Fibroblast of the aortic adventitia (primary cell): ENCODE results near the gene GPR183. TPM values are rescaled to one million over a fixed set of nuclear protein-coding genes. Genes with fewer than 3 reads are reported as not detected.

Source experiments
- DNase-seq: peaks from one replicate; pipeline ENCODE4 v3.0.0-alpha.2; 2010; ENCODE audit warnings: low read depth
- H3K4me3 ChIP-seq: 2 replicates; pipeline ENCODE4 v1.5.1; 2011; ENCODE audit warnings: low read depth, mild to moderate bottlenecking, control low read depth, low read length, moderate library complexity
- total RNA-seq: library from RNA; depleted of rRNA; stranded (reverse); fragments of >200 nt; gene quantifications from 2 replicates; pipeline ENCODE4 v1.2.3, GENCODE V29; 2012; ENCODE audit warnings: low replicate concordance
- TF ChIP-seq, protein P1 (sequence below): IDR thresholded peaks from 2 replicates; pipeline ENCODE4 v1.5.1; 2011; ENCODE audit warnings: mild to moderate bottlenecking, low read length, control low read depth, inconsistent platforms; ENCODE audit not compliant: insufficient read depth

Gene GPR183
- total RNA-seq, 1 donor = not detected

DNA sequence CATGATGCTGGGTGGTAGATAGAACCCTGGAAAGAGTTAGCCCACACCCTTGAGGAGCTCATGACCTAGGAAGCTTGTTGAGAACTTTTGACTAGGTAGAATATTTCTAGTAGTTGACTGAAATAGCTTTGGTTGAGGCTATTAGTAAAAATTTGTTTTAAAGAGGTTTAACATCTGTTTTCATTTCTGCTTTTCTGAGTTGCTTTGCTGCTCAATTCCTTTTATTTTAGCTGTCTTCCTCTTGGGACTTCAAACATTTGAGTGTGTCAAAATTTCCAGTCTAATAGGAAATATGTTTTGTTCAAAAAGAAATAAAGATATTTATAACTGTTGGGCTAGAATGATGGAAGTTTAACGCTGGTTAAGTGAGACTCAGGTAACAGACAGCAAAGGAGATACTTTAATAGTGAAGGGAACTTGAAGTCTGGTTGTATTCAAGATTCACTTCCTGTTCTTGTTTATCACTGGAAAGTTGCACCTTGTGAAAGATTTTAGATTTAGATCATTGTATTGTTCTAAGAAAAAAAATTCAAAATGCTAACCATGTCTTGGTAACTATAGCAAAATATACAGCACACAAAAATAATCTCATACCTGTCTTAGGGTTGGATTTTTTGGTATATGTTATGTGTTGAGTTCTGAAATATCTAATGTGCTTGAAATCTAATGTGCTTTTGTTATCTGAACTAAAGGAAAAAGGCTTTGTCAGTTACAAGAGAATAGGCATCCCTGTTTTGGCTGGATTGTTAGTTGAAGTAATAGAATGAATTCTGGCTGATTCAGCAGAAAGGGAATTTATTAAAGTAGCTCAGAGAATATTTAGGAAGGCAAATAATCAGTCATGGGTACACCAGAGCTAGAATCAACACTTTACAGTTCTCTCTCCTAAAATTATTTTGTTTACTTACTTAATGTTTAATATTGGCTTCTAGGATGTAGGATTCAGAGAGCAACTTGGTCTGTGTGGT lies 24.7 kb downstream of the GPR183 start:
- TF ChIP-seq, protein P1, sequence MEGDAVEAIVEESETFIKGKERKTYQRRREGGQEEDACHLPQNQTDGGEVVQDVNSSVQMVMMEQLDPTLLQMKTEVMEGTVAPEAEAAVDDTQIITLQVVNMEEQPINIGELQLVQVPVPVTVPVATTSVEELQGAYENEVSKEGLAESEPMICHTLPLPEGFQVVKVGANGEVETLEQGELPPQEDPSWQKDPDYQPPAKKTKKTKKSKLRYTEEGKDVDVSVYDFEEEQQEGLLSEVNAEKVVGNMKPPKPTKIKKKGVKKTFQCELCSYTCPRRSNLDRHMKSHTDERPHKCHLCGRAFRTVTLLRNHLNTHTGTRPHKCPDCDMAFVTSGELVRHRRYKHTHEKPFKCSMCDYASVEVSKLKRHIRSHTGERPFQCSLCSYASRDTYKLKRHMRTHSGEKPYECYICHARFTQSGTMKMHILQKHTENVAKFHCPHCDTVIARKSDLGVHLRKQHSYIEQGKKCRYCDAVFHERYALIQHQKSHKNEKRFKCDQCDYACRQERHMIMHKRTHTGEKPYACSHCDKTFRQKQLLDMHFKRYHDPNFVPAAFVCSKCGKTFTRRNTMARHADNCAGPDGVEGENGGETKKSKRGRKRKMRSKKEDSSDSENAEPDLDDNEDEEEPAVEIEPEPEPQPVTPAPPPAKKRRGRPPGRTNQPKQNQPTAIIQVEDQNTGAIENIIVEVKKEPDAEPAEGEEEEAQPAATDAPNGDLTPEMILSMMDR = no peak
- H3K4me3 ChIP-seq = no peak overlapping the region
- no peak for DNase-seq

DNA sequence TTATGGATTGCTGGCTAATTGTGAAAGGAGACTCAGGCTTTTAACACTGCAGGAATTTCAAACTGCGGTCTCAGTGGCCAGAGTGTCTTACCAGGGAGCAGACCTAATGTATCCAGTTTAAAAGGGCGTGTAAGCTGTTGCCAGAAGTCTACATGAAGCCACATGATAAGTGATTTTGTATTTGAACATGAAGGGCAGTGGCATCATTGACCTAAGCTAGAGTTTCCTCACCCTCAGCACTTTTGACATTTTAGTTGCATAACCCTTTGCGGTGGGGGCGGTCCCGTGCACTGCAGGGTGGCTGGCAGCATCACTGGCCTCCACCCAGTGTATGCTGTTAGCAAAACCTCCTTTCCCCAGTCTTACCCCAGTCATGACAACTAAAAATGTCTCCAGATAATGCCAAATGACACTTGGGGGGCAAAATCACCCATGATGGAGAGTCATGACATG lies 25.4 kb downstream of the GPR183 start:
- no peak overlapping the region for H3K4me3 ChIP-seq
- TF ChIP-seq, protein P1 = no peak
- DNase-seq = no peak

DNA sequence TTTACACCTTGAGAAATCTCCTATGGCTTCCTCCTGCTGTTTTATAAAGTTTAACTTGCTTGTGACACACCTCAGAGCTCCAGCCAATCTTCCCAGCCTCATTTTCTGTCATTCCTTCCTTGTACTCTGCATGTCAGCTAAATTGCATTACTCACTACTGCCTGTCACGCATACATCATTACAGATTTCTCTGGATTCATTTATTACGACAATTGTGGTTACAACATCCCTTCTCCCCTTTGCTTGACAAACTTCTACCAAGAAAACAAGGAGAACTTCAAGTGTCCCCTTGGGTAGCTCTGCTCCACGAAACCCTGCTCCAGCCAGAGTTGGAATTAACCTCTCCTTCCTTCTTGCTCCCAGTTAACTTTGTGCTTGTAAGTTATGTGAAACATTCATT lies 27.0 kb downstream of the GPR183 start:
- H3K4me3 ChIP-seq = no peak overlapping the region
- TF ChIP-seq, protein P1 = no peak
- no peak for DNase-seq

- TF ChIP-seq, protein P1 = no peak
- H3K4me3 ChIP-seq = no peak overlapping the region
- no peak for DNase-seq
These were observed 27.6 kb downstream of the GPR183 start for GRCh38 chr13:99279637-99280036.

DNA sequence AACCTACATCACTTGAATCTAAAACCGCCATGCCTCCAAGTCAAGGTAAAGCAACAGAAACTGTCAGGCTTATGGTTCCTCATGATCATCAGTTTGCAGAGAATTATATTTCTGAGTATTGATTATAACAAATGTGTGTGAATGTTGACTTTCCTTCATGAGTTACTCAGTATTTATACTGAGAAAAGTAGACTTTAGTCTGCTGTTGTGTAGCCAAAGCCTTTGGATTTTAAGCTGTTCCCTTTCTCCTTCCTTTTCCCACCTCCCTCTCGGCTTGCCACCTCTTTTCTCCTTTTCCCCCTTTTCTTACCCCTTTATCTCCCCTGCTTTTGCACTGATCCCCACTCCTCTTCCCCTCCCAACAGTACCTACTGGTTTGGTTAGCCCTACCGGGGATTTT lies 28.4 kb downstream of the GPR183 start:
- no peak for DNase-seq
- TF ChIP-seq, protein P1 = no peak
- no peak overlapping the region for H3K4me3 ChIP-seq

DNA sequence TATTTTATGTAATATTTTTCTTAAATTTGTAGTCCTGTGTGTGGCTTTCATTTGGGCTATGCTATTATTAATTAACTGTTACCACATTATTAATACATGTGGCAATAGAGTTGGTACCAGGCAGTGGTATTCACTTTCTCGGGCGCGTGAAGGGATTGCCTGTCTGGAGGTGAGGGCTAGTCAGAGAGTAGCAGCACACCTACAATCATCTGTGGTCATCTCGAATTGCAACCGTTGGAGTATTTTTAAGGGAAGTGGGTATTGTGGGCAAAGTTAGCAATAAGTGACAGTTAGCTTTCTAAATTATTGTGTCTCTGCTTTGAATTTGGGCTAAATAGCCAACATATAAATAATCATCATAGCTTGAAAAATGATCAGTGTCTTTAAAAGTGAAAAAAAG lies 29.0 kb downstream of the GPR183 start:
- DNase-seq = no peak
- no peak overlapping the region for H3K4me3 ChIP-seq
- TF ChIP-seq, protein P1 = no peak
